ENCODE results near the gene SNAP29.
"Not testable (repeated sequence)": the region's sequence is repeated elsewhere in the genome, so short reads cannot be mapped to it uniquely, and the experiment has no call there.

Gene SNAP29

GRCh38 chr22:20858615-20859416 is at the start of gene SNAP29, which contains the start of gene PI4KA:
SNAP29 (plus strand) TSS chr22:20859007; CDS start chr22:20859111, 104 bp downstream.
PI4KA (minus strand) TSS chr22:20858811; CDS start chr22:20858725, 86 bp downstream.
- peak; percentile 98 for DNase-seq

DNA sequence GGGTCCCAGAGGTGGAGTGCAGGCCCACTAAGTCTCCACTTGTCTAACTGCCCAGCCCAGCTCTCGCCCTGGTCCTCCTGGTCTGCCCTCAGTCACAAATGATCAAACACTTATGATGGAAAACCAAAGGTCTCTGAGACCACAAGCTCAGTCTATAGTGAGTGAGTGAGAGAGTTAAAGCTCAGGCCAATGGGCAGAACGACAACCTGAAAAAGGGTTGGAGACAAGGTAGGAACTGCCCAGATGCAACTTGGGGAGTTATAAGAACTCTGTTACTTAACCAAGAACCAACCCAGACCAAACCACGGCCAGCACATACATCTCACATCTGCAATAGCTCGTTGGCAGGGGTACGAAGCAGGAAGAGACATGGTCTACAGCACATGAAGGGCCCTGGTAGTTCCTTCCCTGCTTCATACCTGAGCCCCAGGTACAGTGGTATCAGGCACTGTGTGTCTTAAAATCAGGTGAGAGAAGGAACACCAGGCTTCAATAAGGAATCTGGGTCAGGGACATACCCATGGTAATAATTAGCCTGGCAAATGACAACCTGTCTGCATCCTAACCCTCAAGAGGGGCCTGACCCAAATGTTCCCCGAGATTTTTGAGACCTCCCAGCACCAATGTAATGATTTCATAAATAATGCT is 49.1 kb upstream of the SNAP29 start:
- DNase-seq, result no peak

- DNase-seq, result peak; percentile 34
These were observed 48.2 kb upstream of the SNAP29 start for GRCh38 chr22:20810645-20811044.

DNA sequence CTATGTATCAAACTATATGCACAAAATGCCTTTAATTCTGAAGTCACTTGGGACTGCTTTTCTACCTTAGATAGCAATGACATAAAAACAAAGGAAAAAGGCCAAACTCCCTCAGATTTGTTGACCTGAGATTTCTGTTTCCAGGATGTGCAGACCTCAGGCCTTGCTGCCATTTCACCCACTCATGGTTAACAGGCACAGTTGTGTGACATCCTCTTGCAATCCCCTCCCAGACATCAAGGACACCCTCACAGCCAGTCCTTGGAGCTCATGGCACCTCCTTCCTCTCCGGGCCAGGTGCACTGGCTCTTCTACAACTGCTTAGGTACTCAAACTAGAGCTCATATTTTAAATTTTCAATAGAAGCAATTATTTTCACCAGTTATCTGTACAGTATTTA is 47.6 kb upstream of the SNAP29 start:
- DNase-seq, result no peak

DNA sequence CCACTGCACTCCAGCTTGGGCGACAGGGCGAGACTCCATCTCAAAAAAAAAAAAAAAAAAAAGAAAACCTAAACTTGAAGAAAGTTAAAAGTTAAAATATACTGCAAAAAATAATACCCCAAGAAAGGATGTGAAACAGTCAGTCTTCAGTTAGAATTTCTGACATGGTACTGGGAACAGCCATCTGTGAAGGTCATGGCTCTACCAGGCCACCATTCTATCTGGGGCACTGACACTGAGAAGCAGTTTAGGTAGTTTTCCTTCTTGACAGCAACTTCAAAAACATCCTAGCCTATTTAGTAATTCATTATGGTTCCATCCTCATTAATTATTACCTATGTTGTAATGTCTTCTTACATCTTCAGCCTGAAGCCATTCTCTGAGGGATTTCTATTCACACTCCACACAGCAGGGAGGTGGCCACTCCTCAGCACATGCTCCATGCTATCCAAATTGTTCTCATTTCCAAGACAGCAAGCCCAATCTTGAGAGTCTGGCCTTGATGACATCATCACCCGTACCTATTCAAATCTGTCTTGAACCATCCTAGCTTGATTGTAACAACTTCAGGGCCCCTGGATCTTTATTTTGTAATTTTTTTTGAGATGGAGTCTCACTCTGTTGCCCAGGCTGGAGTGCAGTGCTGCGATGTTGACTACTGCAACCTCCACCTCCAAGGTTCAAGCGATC is 46.7 kb upstream of the SNAP29 start:
- no peak for DNase-seq

GRCh38 chr22:20813056-20813455 is 45.8 kb upstream of the SNAP29 start:
- no peak for DNase-seq

- DNase-seq, result no peak
These were observed 44.5 kb upstream of the SNAP29 start for GRCh38 chr22:20814221-20814808.

DNA sequence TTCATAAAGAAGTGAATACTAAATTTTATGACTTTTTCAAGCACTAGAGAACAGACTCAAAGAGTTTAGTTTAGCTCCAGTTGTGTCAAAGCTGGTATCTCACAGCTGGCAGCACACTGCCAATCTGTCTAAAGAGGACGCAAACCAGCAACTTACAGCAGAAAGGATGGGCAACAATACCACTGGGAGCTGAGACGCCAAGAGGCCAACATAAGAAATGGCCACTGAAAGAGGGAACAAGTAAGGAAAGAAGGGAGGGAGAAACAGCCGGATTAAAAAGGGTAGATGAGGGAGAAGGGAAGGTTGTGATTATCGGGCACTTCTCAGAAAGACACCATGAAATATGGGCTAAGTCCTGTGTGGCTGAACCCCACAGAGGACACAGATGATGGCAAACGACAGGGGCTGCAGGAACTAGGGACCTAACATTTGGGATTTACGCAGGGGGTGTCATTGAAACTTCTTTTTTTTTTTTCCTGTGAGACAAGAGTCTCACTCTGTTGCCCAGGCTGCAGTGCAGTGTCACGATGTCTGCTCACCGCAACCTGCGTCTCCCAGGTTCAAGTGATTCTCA is 43.2 kb upstream of the SNAP29 start:
- DNase-seq, result no peak

DNA sequence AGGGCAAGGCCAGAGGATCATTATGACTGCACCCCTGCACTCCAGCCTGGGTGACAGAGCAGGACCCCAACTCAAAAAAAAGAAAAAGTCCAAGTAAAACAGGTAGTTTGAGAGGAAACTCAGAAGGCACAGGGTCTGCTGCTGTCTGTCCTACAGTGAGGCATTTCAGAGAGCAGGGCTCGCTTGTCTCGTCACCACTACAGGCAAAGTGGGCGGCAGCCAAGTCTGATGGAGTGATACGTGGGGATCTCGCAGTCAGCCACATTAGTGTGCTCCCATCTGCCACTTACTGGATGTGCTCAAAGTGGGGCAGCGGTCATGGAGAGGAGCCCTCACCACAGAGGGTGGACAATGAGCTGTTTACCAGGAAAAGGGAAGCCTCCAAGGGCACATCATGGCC is 42.2 kb upstream of the SNAP29 start:
- DNase-seq, result no peak

GRCh38 chr22:20818471-20818870 is 40.3 kb upstream of the SNAP29 start:
- no peak for DNase-seq

DNA sequence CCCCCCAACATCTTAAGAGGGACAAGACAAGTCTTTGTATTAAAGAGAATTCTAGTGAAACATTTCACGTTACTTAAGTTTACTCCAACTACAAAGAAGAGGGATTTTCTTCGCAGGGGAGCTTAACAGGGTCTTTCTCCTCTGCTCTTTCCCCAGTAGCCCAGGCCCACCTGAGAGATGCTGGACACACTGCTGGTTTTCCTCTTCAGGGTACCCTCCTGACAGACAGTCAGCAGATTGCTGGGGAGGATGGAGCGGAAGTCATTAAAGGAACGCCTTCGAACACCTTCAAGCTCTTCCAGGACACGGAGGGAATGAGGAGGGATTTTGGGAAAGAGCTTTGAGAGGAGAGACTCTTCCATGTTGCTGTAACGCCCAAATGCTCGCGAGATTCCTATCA is 39.3 kb upstream of the SNAP29 start:
- DNase-seq, result no peak

DNA sequence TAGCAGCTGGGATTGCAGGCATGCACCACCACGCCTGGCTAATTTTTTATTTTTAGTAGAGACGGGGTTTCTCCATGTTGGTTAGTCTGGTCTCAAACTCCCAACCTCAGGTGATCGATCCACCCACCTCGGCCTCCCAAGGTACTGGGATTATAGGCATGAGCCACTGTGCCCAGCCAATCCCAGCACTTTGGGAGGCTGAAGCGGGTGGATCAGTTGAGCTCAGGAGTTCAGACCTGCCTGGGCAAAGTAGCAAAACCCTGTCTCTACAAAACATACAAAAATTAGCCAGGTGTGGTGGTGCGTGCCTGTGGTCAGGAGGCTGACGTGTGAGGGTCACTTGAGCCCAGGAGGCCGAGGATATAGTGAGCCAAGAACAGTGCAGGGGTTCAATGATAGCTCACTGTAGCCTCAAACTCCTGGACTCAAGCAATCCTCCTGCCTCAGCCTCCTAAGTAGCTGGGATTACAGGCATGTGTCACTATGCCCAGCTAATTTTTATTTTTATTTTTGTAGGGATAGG is 37.0 kb upstream of the SNAP29 start:
- DNase-seq, result not testable (repeated sequence)

- no peak for DNase-seq
These were observed 36.6 kb upstream of the SNAP29 start for GRCh38 chr22:20822240-20822639.

GRCh38 chr22:20823264-20823663 is 35.5 kb upstream of the SNAP29 start:
- no peak for DNase-seq

- DNase-seq, result not testable (repeated sequence)
These were observed 33.6 kb upstream of the SNAP29 start for GRCh38 chr22:20825216-20825615.

- DNase-seq, result no peak
These were observed 33.2 kb upstream of the SNAP29 start for GRCh38 chr22:20825624-20826023.

DNA sequence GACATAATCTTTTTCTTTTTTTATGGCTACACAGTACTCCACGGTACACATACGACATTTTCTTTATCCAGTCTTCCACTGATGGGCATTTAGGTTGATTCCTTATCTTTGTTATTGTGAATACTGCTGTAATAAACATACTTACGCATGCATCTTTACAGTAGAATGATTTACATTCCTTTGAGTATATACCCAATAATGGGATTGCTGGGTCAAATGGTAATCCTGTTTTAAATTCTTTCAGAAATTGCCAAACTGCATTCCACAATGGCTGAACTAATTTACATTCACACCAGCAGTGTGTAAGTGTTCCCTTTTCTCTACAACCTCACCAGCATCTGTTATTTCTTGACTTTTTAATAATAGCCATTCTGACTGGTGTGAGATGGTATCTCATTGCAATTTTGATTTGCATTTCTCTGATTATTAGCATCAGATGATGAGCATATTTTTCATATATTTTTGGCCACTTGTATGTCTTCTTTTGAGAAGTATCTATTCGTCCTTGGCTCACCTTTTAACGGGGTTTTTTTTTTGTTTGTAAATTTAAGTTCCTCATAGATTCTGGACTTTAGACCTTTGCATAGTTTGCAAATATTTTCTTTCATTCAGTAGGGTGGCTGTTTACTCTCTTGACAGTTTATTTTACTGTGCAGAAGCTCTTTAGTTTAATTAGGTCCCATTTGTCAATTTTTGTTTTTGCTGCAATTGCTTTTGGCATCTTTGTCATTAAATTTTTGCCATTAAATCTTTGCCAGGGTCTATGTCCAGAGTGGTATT is 32.2 kb upstream of the SNAP29 start:
- not testable (repeated sequence) for DNase-seq

GRCh38 chr22:20829491-20830134 is 29.2 kb upstream of the SNAP29 start:
- no peak for DNase-seq

DNA sequence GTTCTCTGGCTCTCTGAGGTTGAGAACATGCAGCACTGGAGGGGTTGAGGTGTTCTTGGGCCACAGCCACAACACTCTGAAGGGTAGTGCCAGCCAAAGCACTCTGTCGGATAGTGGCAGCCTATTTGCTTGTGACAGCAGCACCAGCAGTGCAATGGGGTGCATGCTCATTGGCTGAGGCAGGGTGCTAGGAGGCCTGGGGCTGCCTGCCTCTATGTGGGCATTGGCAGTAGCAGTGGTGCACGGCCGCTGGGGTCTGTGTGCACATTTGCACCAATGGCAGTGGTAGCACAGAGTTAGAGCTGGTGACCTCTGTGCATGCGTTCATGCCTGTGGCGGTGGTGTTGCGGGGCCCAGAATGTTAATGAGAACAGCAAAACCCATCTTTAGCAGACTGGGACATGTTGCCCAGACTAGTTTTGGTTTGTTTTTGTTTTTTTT is 25.6 kb upstream of the SNAP29 start:
- no peak for DNase-seq

GRCh38 chr22:20834206-20834605 is 24.6 kb upstream of the SNAP29 start:
- DNase-seq, result no peak

DNA sequence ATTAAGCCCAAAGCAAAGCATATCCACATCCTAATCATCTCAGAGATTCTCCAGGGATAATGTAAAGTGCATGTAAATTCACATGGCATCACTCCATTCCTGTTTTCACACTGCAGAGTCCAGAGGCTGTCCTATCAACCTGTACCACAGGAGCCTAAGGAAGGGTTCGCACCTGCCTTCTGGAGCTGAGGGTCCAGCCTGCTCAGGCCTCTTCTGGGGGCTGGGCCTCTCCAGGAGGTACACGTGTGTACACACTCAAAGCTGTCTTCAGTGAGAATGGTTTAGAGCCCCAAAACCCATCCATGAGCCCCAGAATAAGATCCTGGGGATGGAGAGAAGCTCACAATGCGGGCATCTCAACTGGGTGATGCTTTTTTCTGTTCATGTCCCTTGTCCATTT is 24.1 kb upstream of the SNAP29 start:
- DNase-seq, result no peak
